Measurements from ENCODE around the gene GFRA4. TPM values are rescaled to one million over a fixed set of nuclear protein-coding genes. Genes with fewer than 3 reads are reported as not detected.

GFRA4 gene
- total and polyA plus RNA-seq, 2 donors, result not detected

DNA sequence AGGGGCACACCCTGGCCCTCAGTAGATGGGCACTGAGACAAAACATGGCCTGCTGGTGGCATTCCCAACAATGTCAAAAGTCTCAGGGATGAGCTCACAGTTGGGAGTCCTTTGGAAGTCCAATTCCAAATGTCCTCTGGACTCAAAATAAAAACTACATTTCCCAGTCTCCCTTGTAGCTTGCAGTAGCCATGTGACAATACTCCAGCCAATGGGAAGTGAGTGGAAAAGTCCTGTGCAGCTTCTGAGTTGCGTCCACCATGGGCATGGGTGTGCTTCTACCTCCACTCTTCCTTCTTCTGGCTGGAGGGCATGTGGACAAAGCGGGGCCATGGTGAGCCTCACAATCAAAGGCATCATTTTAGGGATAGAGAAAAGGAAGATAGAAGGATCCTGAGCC, 24.5 kb upstream of the GFRA4 start:
- Histone ChIP-seq H3K4me3 (ENCODE audit: low read depth, low read length) (no peak overlapping the region), H3K4me1 (ENCODE audit: insufficient read depth) (no peaks in the 10 kb centered on the region), H3K36me3 (ENCODE audit: insufficient read depth) (no peaks in the 10 kb centered on the region), H3K27ac (ENCODE audit: low read depth) (no peak overlapping the region)
- DNase-seq (ENCODE audit: extremely low spot score), result no peak
- WGBS, result 59% methylated on average over 2 of the region's 2 CpGs

DNA sequence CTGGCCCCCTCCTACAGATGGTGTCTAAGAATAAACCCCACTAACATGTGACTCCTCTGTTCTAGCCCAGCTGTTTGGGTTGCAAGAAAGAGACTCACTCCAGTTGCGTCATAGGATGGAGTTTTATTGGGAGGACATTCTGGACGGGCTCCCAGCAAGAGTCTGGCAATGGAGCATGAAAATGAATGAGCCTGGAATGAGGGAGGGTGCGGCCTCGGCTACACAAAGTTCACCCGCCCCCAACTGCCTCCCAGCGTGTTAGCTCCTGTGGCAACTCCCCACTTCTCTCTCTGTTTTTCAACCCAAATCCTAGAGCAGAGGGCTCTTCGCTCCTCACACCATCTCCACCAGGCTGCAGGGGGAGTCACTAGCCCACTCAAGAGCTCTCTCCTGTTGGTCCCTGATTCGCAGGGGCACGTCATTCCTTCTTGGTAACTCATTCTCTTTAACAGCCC, 23.7 kb upstream of the GFRA4 start:
- Histone ChIP-seq H3K4me1 (ENCODE audit: insufficient read depth) (peaks cover 1% of the 10 kb centered on the region), H3K27ac (ENCODE audit: low read depth) (no peak overlapping the region), H3K4me3 (ENCODE audit: low read depth, low read length) (no peak overlapping the region), H3K36me3 (ENCODE audit: insufficient read depth) (no peaks in the 10 kb centered on the region)
- 15% methylated on average over 9 of the region's 9 CpGs for WGBS
- peak; percentile 92 for DNase-seq (ENCODE audit: extremely low spot score)

- no peak for DNase-seq (ENCODE audit: extremely low spot score)
- Histone ChIP-seq H3K4me3 (ENCODE audit: low read depth, low read length) (no peak overlapping the region), H3K27ac (ENCODE audit: low read depth) (peak overlapping the region; percentile 41), H3K4me1 (ENCODE audit: insufficient read depth) (peaks cover 1% of the 10 kb centered on the region), H3K36me3 (ENCODE audit: insufficient read depth) (no peaks in the 10 kb centered on the region)
- WGBS, result 34% methylated on average over 7 of the region's 7 CpGs
Measured at GRCh38 chr20:3686421-3686820, 23.2 kb upstream of the GFRA4 start.

DNA sequence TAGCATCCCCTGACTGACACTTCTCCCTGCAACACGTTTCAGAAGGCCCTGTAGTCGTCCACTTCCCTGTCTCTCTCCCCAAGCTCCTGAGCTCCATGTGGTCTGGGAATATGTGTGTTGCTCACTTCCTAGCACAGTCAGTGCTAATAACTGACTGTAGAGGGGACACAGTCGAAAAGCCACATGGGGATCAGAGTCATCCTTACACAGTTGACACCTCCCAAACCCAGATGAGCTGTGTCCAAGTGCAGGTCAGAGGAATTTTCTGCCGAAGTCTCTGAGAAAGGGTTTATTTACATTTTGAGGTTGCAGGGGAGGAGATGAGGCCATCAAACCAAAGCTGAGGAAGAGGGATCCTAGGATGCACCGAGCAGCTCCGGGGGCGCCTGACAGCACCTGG, 22.1 kb upstream of the GFRA4 start:
- Histone ChIP-seq H3K36me3 (ENCODE audit: insufficient read depth) (no peaks in the 10 kb centered on the region), H3K4me3 (ENCODE audit: low read depth, low read length) (no peak overlapping the region), H3K4me1 (ENCODE audit: insufficient read depth) (peaks cover 1% of the 10 kb centered on the region), H3K27ac (ENCODE audit: low read depth) (peak overlapping the region; percentile 25)
- no peak for DNase-seq (ENCODE audit: extremely low spot score)
- 52% methylated on average over 7 of the region's 7 CpGs for WGBS

- no peak for DNase-seq (ENCODE audit: extremely low spot score)
- Histone ChIP-seq H3K4me3 (ENCODE audit: low read depth, low read length) (peak within 1 kb of the TSS; percentile 58), H3K27ac (ENCODE audit: low read depth) (peak within 1 kb of the TSS; percentile 76), H3K4me1 (ENCODE audit: insufficient read depth) (peaks cover 1% of the 10 kb centered on the region), H3K36me3 (ENCODE audit: insufficient read depth) (no peaks in the 10 kb centered on the region)
- 6% methylated on average over 61 of the region's 65 CpGs for WGBS
Measured at GRCh38 chr20:3681931-3682781, 19.0 kb upstream of the GFRA4 start, which contains the start of gene ADAM33. ADAM33 (minus strand) TSS chr20:3682010; CDS start chr20:3682004, 6 bp downstream.

- 3% methylated on average over 32 of the region's 32 CpGs for WGBS
- peak overlapping the region; percentile 58 for H3K4me3 ChIP-seq (ENCODE audit: low read depth, low read length)
- no peaks in the 10 kb centered on the region for H3K36me3 ChIP-seq (ENCODE audit: insufficient read depth)
- H3K4me1 ChIP-seq (ENCODE audit: insufficient read depth), result peaks cover 1% of the 10 kb centered on the region
- DNase-seq (ENCODE audit: extremely low spot score), result no peak
- peak overlapping the region; percentile 70 for H3K27ac ChIP-seq (ENCODE audit: low read depth)
Measured at GRCh38 chr20:3681352-3681930, 18.2 kb upstream of the GFRA4 start.

DNA sequence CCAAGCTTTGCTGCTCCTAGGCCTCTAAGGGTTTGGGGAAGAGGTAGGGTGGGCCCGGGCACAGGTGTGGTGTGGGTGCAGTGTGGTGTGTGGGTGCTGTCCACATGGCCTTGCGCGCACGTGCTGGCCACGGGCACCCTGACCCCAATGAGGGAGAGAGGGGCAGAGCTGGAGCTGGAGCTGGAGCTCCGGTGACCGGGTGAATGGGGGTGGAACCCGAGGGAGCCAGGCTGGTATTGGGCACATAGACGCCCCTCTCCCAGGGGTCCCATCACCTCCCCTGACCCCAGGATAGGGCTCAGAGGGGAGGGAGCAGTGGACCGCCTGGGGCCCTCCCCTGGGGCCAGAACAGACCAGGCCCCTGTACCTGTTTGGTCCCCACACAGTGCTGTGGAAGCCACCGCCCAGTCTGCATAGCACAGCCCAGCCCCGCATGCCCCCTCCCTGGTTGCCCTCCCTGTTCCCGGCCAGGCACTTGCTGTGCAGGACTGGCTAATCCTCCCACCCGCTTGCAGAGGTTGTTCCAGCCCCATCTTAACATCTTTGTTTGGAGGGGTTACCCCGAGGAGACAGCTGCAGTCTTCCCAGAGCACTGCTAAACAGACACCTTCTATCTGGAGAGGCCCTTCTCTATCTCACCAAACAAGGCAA, 17.6 kb upstream of the GFRA4 start:
- 34% methylated on average over 15 of the region's 15 CpGs for WGBS
- Histone ChIP-seq H3K27ac (ENCODE audit: low read depth) (peak overlapping the region; percentile 76), H3K4me1 (ENCODE audit: insufficient read depth) (peaks cover 1% of the 10 kb centered on the region), H3K36me3 (ENCODE audit: insufficient read depth) (no peaks in the 10 kb centered on the region), H3K4me3 (ENCODE audit: low read depth, low read length) (peak overlapping the region; percentile 58)
- DNase-seq (ENCODE audit: extremely low spot score), result no peak

DNA sequence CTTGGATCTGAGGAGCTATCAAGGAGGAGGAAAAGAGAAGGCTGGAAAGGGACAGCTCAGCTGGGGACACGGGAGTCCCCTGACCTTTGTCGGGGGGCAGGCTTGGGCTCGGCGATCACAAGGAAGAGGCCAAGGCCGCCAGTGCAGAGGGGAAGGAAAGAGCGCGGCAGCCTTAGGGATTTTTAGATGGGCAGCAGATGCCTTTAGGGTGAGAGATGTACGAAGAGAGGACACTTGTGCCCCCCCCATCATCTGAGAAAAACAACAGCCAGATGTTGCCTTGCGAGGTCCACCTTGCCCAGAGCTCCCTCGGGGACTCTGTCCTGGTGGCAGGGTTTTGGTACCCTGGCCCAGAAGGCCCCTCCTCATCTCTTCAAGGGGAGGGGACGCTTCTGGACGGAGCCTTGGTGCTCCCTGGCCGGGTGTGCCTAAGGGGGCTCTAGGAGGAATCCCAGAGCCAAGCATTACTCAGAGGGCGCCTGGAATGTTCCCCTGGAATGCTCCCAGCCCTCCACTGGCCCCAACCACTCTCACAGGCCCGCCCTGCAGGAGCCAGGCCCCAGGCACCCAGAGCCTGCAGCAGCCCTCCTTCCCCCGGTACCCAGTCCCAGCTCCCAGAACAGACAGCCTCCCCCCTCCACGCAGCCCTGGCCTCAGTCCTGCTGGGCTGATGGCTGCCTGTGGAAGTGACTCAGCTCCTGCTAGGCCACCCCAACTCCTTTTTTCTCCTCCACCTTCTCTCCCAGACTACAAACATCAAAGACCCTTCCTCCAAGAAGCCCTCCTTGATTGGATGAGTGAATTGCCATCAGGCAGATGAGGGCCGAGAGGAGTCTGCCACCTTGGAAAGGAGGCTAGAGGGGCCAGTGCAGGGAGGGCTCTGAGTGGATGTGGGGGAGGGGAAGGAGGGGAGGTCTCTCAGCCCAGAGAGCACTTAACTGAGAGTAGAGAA, 16.8 kb upstream of the GFRA4 start:
- Histone ChIP-seq H3K4me3 (ENCODE audit: low read depth, low read length) (peak overlapping the region; percentile 58), H3K27ac (ENCODE audit: low read depth) (peak overlapping the region; percentile 76), H3K4me1 (ENCODE audit: insufficient read depth) (peaks cover 1% of the 10 kb centered on the region), H3K36me3 (ENCODE audit: insufficient read depth) (no peaks in the 10 kb centered on the region)
- no peak for DNase-seq (ENCODE audit: extremely low spot score)
- 27% methylated on average over 18 of the region's 18 CpGs for WGBS

- no peak for DNase-seq (ENCODE audit: extremely low spot score)
- H3K4me3 ChIP-seq (ENCODE audit: low read depth, low read length), result no peak overlapping the region
Measured at GRCh38 chr20:3678856-3679720, 15.9 kb upstream of the GFRA4 start.

GRCh38 chr20:3678198-3678597, 15.0 kb upstream of the GFRA4 start:
- no peak for DNase-seq (ENCODE audit: extremely low spot score)
- 35% methylated on average over 2 of the region's 2 CpGs for WGBS
- H3K27ac ChIP-seq (ENCODE audit: low read depth), result peak overlapping the region; percentile 28
- peaks cover 1% of the 10 kb centered on the region for H3K4me1 ChIP-seq (ENCODE audit: insufficient read depth)
- H3K36me3 ChIP-seq (ENCODE audit: insufficient read depth), result no peaks in the 10 kb centered on the region
- no peak overlapping the region for H3K4me3 ChIP-seq (ENCODE audit: low read depth, low read length)

More at GRCh38 chr20:3678856-3679720, 15.9 kb upstream of the GFRA4 start:
- Histone ChIP-seq H3K4me1 (ENCODE audit: insufficient read depth) (peaks cover 1% of the 10 kb centered on the region), H3K36me3 (ENCODE audit: insufficient read depth) (no peaks in the 10 kb centered on the region), H3K27ac (ENCODE audit: low read depth) (peak overlapping the region; percentile 76)
- WGBS, result 62% methylated on average over 14 of the region's 14 CpGs

DNA sequence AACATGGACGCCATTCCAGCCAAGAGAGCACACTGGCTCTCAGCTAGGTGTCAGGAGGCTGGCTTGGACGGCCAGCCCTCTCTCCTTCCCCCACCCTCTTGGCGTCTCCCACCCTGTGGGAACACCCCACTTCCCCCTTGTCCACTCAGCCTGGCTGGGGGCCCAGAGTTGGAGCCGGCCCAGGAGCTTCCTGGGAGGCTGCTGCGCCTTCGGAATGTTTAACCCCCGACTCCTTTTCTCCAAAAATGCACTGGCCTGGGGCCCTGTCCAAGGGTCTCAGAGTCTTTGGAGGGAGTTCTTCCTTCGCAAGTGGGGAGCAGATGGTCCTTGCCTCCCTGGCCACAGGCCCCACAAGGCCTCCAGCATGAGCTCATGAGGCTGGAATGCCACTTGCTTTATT, 14.5 kb upstream of the GFRA4 start:
- peaks cover 1% of the 10 kb centered on the region for H3K4me1 ChIP-seq (ENCODE audit: insufficient read depth)
- DNase-seq (ENCODE audit: extremely low spot score), result peak; percentile 68
- no peaks in the 10 kb centered on the region for H3K36me3 ChIP-seq (ENCODE audit: insufficient read depth)
- 23% methylated on average over 8 of the region's 8 CpGs for WGBS
- no peak overlapping the region for H3K4me3 ChIP-seq (ENCODE audit: low read depth, low read length)
- peak overlapping the region; percentile 27 for H3K27ac ChIP-seq (ENCODE audit: low read depth)

Data from urinary bladder (tissue), 4 donors.